Activated naive CD4-positive, alpha-beta T cell (primary cell): ENCODE results near the gene SEC61A1.

Source experiments
- DNase-seq, 4 experiments: peaks; one replicate each; lab custom pipeline; 2025; lab: John Stamatoyannopoulos, UW

The SEC61A1 gene

GRCh38 chr3:128060473-128061381 is 8.5 kb downstream of the SEC61A1 start:
- DNase-seq = no peak

- no peak for DNase-seq
Observed at GRCh38 chr3:128062033-128062745, 10.0 kb downstream of the SEC61A1 start.

- DNase-seq = no peak
Observed at GRCh38 chr3:128063865-128064264, 11.6 kb downstream of the SEC61A1 start.

- DNase-seq = no peak
Observed at GRCh38 chr3:128064962-128065361, 12.7 kb downstream of the SEC61A1 start.

- no peak for DNase-seq
Observed at GRCh38 chr3:128066114-128066513, 13.9 kb downstream of the SEC61A1 start.

- DNase-seq = no peak
Observed at GRCh38 chr3:128066676-128067075, 14.4 kb downstream of the SEC61A1 start.

GRCh38 chr3:128067489-128067888 is 15.3 kb downstream of the SEC61A1 start:
- DNase-seq = no peak

- DNase-seq = no peak
Observed at GRCh38 chr3:128068156-128068620, 16.0 kb downstream of the SEC61A1 start.

- DNase-seq = no peak
Observed at GRCh38 chr3:128069271-128069670, 17.0 kb downstream of the SEC61A1 start.

- no peak for DNase-seq
Observed at GRCh38 chr3:128070898-128071591, 18.8 kb downstream of the SEC61A1 start.

- DNase-seq = no peak
Observed at GRCh38 chr3:128071771-128072453, 19.7 kb downstream of the SEC61A1 start.

- no peak for DNase-seq
Observed at GRCh38 chr3:128072454-128073184, 20.4 kb downstream of the SEC61A1 start.

GRCh38 chr3:128073185-128073725 is 21.0 kb downstream of the SEC61A1 start:
- no peak for DNase-seq

GRCh38 chr3:128073807-128074206 is 21.6 kb downstream of the SEC61A1 start:
- DNase-seq = no peak

GRCh38 chr3:128074851-128075521 is 22.7 kb downstream of the SEC61A1 start:
- no peak for DNase-seq

GRCh38 chr3:128075522-128076482 is 23.6 kb downstream of the SEC61A1 start:
- DNase-seq = peak; percentile 76 to 84 (median 79)

GRCh38 chr3:128076483-128077201 is 24.4 kb downstream of the SEC61A1 start:
- DNase-seq = peak in 1 of 4 experiments; percentile 19

GRCh38 chr3:128077202-128077624 is 25.0 kb downstream of the SEC61A1 start:
- DNase-seq = no peak
